HepG2 (cell line): ENCODE data around the gene ADAM10. TPM values are rescaled to one million over a fixed set of nuclear protein-coding genes. Genes with fewer than 3 reads are reported as not detected.
A peak's percentile ranks its signal among the peaks of the same experiment; 100 is the strongest.

Source experiments
- ATF1 ChIP-seq: IDR thresholded peaks from 2 replicates; pipeline ENCODE4 v1.6.1; 2016; ENCODE audit warnings: mild to moderate bottlenecking, control low read depth
- EZH2 ChIP-seq: conservative IDR thresholded peaks from 2 replicates; pipeline ENCODE4 v1.6.1; 2012; ENCODE audit warnings: mild to moderate bottlenecking, low read depth, low read length, moderate library complexity
- FIP1L1 ChIP-seq: fragments of 200-400 bp; formaldehyde crosslinking; IDR thresholded peaks from 2 replicates; pipeline ENCODE4 v1.6.1; 2018; ENCODE audit warnings: low read depth, mild to moderate bottlenecking, low read length, moderate library complexity, borderline replicate concordance; ENCODE audit not compliant: insufficient read depth
- HMGA1 ChIP-seq: sonication (generic); formaldehyde crosslinking; conservative IDR thresholded peaks from 2 replicates; pipeline ENCODE4 v1.4.0; 2020; ENCODE audit warnings: missing genetic modification reagents
- KMT2B ChIP-seq: IDR thresholded peaks from 2 replicates; pipeline ENCODE4 v1.6.1; 2016; ENCODE audit warnings: missing genetic modification reagents, missing compliant biosample characterization
- PCBP2 ChIP-seq: fragments of 200-400 bp; formaldehyde crosslinking; optimal IDR thresholded peaks from 2 replicates; pipeline ENCODE3; 2018; ENCODE audit warnings: low read length, low read depth; ENCODE audit not compliant: poor library complexity, severe bottlenecking
- SNAI1 ChIP-seq: sonication (generic); formaldehyde crosslinking; IDR thresholded peaks from 2 replicates; pipeline ENCODE4 v1.5.0; 2020; ENCODE audit warnings: mild to moderate bottlenecking, missing genetic modification reagents, borderline replicate concordance
- SOX6 ChIP-seq, 2 experiments: fragments of 450-650 bp in 1 of 2; sonication (generic) in 1 of 2; formaldehyde crosslinking in 1 of 2; IDR thresholded peaks; 2 replicates each; pipeline versions ENCODE4 v1.4.0 to v1.6.1; 2017 to 2020; ENCODE audit warnings: antibody characterized with exemption in 1 of 2, mild to moderate bottlenecking in 1 of 2, missing genetic modification reagents in 1 of 2
- TEAD2 ChIP-seq: sonication (generic); formaldehyde crosslinking; IDR thresholded peaks from 2 replicates; pipeline ENCODE4 v1.9.0; 2021; ENCODE audit warnings: missing genetic modification reagents
- TGIF2 ChIP-seq: IDR thresholded peaks from 2 replicates; pipeline ENCODE4 v1.6.1; 2016; ENCODE audit warnings: control low read depth, missing compliant biosample characterization
- ZNF20 ChIP-seq: sonication (generic); formaldehyde crosslinking; IDR thresholded peaks from 2 replicates; pipeline ENCODE4 v1.4.0; 2020; ENCODE audit warnings: mild to moderate bottlenecking, moderate library complexity, missing genetic modification reagents
- ZNF577 ChIP-seq: sonication (generic); formaldehyde crosslinking; IDR thresholded peaks from 2 replicates; pipeline ENCODE4 v1.4.0; 2020; ENCODE audit warnings: mild to moderate bottlenecking, low read depth, missing genetic modification reagents, borderline replicate concordance
- ZNF781 ChIP-seq: sonication (generic); formaldehyde crosslinking; IDR thresholded peaks from 2 replicates; pipeline ENCODE4 v1.5.1; 2020; ENCODE audit warnings: borderline replicate concordance, mild to moderate bottlenecking, missing genetic modification reagents; ENCODE audit errors: not compliant biosample characterization
- ZNF788 ChIP-seq: sonication (generic); formaldehyde crosslinking; IDR thresholded peaks from 2 replicates; pipeline ENCODE4 v1.5.0; 2020; ENCODE audit warnings: mild to moderate bottlenecking, missing genetic modification reagents, borderline replicate concordance
- polyA plus RNA-seq, 8 experiments: library from polyadenylated mRNA; depleted of rRNA in 3 of 8; stranded (reverse) in 7 of 8; unstranded in 1 of 8; fragments of >200 nt; fragmentation: Illumina TruSeq in 4 of 8; extraction: Trizol in 4 of 8; gene quantifications; 2 replicates each; pipeline versions ENCODE4 v1.2.1 to v1.2.3, GENCODE V29; 2011 to 2016; ENCODE audit warnings: low read depth in 4 of 8, missing spikeins in 1 of 8, mixed read lengths in 1 of 8; ENCODE audit not compliant: insufficient read depth in 1 of 8
- total RNA-seq, 5 experiments: library from RNA; depleted of rRNA; stranded (reverse); fragments of >200 nt; fragmentation: Illumina TruSeq; extraction: Trizol; gene quantifications; 2 replicates each; pipeline ENCODE4 v1.2.3, GENCODE V29; 2016; ENCODE audit warnings: low read depth in 1 of 5
- TF ChIP-seq, protein P1 (sequence below): sonication (generic); formaldehyde crosslinking; IDR thresholded peaks from 2 replicates; pipeline ENCODE4 v1.4.0; 2020; ENCODE audit warnings: missing genetic modification reagents, borderline replicate concordance
- TF ChIP-seq, protein P2 (sequence below): sonication (generic); formaldehyde crosslinking; IDR thresholded peaks from 2 replicates; pipeline ENCODE4 v1.4.0; 2020; ENCODE audit warnings: missing genetic modification reagents, borderline replicate concordance
- TF ChIP-seq, protein P3 (sequence below): sonication (generic); formaldehyde crosslinking; IDR thresholded peaks from 2 replicates; pipeline ENCODE4 v1.4.0; 2020; ENCODE audit warnings: mild to moderate bottlenecking, missing genetic modification reagents

ADAM10 gene
- total and polyA plus RNA-seq, 2 of the 13 experiments (the other 11 are each of a cell fraction or from before 2014, with no cell fraction given), result 92.7 to 125 TPM

DNA sequence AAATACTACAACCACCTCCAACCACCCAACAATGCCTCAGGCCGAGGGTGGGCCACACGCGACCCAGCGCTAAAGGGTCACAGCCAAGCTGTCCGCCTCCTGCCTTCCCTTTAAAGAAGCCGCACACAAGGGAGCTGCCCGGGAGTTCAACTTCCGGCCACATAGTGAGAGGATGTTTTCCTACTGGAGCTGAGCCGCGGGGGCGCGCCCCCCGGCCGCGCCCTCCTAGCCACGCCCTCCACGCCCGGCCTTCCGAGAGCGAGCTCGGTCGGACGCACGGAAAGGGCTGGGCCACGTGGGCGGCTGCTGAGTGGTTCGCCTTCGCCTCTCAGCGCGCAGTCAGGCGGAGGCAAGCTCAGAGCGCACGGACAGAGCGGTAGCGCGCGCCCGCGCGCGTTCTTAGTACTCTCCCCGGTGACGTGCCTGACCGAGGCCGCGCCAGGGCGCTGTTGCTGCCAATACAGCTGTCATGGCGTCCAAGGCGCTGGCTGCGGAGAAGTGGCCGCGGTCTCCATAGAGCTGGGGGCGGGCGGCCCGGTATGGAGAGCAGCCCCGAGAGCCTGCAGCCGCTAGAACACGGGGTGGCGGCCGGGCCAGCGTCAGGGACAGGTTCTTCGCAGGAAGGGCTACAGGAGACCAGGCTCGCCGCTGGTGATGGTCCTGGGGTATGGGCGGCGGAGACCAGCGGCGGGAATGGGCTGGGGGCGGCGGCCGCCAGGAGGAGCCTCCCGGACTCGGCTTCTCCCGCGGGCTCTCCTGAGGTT is 21.5 kb upstream of the ADAM10 start, which contains the start of gene MINDY2 (continued):
- TF ChIP-seq SOX6 (IDR thresholded peaks at IDR 0.05) (no peak), SOX6 (CRISPR knock-in tag; IDR thresholded peaks at IDR 0.05) (peak; percentile 85), EZH2 (no peak), KMT2B (peak; percentile 73), ZNF781 (CRISPR knock-in tag) (peak; percentile 23), ZNF577 (CRISPR knock-in tag) (0 out of 2 replicates have a peak, but pooled peaks have one; percentile 51), ZNF20 (no peak), TEAD2 (CRISPR knock-in tag) (no peak), TGIF2 (CRISPR knock-in tag) (no peak), ZNF788 (peak; percentile 90; the same call in 1 of the 2 replicates), SNAI1 (CRISPR knock-in tag) (no peak), ATF1 (CRISPR knock-in tag) (peak; percentile 23; the same call in 1 of the 2 replicates), FIP1L1 (no peak), PCBP2 (no peak), HMGA1 (CRISPR knock-in tag) (no peak)
- TF ChIP-seq, protein P1, sequence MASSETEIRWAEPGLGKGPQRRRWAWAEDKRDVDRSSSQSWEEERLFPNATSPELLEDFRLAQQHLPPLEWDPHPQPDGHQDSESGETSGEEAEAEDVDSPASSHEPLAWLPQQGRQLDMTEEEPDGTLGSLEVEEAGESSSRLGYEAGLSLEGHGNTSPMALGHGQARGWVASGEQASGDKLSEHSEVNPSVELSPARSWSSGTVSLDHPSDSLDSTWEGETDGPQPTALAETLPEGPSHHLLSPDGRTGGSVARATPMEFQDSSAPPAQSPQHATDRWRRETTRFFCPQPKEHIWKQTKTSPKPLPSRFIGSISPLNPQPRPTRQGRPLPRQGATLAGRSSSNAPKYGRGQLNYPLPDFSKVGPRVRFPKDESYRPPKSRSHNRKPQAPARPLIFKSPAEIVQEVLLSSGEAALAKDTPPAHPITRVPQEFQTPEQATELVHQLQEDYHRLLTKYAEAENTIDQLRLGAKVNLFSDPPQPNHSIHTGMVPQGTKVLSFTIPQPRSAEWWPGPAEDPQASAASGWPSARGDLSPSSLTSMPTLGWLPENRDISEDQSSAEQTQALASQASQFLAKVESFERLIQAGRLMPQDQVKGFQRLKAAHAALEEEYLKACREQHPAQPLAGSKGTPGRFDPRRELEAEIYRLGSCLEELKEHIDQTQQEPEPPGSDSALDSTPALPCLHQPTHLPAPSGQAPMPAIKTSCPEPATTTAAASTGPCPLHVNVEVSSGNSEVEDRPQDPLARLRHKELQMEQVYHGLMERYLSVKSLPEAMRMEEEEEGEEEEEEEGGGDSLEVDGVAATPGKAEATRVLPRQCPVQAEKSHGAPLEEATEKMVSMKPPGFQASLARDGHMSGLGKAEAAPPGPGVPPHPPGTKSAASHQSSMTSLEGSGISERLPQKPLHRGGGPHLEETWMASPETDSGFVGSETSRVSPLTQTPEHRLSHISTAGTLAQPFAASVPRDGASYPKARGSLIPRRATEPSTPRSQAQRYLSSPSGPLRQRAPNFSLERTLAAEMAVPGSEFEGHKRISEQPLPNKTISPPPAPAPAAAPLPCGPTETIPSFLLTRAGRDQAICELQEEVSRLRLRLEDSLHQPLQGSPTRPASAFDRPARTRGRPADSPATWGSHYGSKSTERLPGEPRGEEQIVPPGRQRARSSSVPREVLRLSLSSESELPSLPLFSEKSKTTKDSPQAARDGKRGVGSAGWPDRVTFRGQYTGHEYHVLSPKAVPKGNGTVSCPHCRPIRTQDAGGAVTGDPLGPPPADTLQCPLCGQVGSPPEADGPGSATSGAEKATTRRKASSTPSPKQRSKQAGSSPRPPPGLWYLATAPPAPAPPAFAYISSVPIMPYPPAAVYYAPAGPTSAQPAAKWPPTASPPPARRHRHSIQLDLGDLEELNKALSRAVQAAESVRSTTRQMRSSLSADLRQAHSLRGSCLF (CRISPR knock-in tag), result no peak
- TF ChIP-seq, protein P2, sequence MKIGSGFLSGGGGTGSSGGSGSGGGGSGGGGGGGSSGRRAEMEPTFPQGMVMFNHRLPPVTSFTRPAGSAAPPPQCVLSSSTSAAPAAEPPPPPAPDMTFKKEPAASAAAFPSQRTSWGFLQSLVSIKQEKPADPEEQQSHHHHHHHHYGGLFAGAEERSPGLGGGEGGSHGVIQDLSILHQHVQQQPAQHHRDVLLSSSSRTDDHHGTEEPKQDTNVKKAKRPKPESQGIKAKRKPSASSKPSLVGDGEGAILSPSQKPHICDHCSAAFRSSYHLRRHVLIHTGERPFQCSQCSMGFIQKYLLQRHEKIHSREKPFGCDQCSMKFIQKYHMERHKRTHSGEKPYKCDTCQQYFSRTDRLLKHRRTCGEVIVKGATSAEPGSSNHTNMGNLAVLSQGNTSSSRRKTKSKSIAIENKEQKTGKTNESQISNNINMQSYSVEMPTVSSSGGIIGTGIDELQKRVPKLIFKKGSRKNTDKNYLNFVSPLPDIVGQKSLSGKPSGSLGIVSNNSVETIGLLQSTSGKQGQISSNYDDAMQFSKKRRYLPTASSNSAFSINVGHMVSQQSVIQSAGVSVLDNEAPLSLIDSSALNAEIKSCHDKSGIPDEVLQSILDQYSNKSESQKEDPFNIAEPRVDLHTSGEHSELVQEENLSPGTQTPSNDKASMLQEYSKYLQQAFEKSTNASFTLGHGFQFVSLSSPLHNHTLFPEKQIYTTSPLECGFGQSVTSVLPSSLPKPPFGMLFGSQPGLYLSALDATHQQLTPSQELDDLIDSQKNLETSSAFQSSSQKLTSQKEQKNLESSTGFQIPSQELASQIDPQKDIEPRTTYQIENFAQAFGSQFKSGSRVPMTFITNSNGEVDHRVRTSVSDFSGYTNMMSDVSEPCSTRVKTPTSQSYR (CRISPR knock-in tag), result no peak; the same call in 1 of the 2 replicates
- TF ChIP-seq, protein P3, sequence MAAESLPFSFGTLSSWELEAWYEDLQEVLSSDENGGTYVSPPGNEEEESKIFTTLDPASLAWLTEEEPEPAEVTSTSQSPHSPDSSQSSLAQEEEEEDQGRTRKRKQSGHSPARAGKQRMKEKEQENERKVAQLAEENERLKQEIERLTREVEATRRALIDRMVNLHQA, result no peak
